SH-SY5Y (cell line): ENCODE measurements around the gene OPCML.

Source experiments
- GATA2 ChIP-seq: IDR thresholded peaks from 2 replicates; pipeline ENCODE4 v1.6.1; 2011; ENCODE audit warnings: mild to moderate bottlenecking, low read depth, low read length
- GATA3 ChIP-seq: IDR thresholded peaks from 2 replicates; pipeline ENCODE4 v1.6.1; 2011; ENCODE audit warnings: low read depth, mild to moderate bottlenecking, low read length, moderate library complexity

OPCML gene

DNA sequence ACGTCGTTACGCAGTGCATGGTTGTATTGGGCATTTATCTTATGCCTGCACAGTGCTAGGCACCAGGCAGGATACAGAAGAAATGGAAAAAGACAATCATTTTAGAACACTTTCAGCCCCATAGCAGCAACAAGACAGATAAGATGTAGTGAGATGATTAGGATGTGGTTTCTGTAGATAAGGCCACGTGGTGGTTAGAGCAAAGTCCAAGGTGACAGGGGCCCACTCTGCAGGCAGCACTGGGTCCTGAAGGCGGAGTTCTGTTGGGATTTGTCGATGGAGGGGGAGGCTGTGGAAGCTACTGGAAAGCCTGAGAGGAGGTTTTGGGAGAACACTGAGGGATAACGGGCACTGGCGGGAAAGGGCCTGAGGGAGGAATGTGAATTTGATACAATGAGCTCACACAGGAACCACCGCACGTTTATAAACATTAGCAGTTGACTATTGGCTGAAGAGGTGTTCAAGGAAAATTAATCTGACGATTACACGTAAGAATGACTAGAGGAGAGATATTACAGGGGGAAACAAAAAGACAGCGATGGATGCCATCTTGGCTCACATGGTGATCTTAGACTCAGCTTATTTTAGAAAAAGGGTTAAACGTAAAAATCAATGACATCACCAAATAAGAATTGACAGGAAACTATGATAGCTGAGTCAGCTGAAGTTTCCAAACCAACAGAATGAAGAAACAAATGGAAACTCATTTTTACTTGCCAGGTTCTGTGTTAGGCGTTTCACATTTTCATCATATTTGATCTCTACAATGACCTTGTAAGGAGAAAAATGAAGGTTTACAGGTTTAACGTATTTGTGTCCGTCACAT lies 551.0 kb downstream of the OPCML start:
- no peak for TF ChIP-seq GATA3
- no peak for TF ChIP-seq GATA2

DNA sequence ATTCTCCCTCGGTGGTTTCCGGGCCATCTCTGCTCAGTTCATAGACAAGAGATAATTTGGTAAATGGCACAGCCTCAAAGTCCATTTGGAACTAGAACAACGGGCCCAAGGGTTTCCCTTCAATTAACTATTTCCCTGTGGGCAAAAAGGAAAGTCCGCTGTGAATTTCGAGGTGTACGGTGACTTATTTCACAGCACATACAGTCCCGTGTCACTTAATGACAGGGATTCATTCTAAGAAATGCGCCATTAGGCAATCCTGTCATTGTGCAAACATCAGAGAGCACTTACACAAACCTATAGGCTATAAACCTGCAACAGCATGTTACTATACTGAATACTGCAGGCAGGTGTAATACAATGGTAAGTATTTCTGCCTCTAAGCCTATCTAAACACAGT lies 551.6 kb downstream of the OPCML start:
- TF ChIP-seq GATA2 (no peak), GATA3 (no peak)

DNA sequence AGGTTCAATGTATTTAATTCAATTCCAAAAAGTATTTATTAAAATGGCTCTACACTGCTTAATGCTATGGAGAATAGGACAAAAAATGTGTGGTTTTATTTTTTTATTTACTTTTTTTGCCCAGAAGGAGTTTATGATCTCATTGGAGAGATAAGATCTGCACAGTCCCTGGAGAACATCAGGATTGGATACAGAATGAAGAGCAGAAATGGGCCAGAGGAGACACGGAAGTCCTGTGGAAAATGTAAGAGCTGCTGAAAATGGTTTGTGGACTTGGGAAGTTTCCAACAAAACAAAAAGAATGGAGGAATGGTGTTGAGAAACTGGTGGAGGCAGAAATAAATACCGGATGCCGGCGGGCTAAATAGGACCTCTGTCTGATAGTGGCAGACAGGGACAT lies 554.6 kb downstream of the OPCML start:
- TF ChIP-seq GATA3 (peak; percentile 60; the same call in 1 of the 2 replicates), GATA2 (peak; percentile 60; the same call in 1 of the 2 replicates)

DNA sequence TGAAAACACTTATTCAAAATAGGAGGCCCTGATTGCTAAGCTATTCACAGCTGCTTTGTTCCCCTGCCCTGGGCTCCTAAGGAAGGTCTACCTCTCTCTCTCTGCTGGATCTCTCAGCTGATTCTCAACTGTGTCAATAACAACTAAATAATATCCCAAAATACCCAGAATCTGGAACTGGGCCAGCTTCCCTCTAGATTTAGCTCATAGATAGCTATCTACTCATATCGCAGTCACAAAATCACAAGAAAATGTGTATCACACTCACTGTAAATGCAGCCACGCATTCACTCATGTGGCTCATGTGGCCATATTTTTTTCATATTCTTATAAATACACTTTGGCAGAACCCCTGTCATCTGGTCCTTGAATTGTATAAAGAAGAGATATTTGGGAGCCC lies 555.1 kb downstream of the OPCML start:
- TF ChIP-seq GATA3 (peak; percentile 66; the same call in 1 of the 2 replicates), GATA2 (peak; percentile 53; the same call in 1 of the 2 replicates)

DNA sequence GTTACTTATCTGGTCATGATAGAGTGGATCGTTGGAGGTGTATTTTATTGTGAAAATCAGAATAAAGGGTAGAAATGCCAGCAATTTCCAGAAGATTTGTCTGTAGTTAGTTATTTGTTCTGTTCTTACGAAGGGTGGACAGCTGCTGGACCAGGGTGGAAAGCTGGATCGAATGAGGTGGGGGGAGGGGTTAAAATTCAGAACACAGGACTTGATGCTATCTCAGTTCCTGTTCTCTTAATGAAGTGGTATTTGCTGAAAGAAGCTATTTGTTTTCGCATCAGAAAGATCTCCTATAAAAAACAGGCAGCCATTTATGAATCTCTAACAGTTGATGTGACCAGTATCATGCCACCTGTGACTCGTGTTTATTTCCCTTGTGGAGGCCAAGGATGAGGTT lies 556.2 kb downstream of the OPCML start:
- TF ChIP-seq GATA3 (peak; percentile 72), GATA2 (peak; percentile 82)

DNA sequence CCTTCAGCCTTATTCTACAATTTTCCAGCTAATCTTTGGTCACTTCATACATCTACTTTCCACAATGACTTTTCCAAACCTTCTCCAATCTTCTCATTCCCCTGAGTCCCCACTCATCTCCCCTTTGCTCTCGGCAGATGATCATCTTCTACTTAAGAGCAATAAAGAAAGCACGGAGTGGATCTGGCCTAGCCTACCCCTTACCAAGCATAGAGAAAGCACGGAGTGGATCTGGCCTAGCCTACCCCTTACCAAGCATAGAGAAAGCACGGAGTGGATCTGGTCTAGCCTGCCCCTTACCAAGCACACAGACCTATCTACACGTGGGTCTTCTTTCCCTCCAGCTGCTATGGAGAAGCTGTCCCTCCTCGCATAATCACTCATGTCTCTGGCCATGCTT lies 558.6 kb downstream of the OPCML start:
- TF ChIP-seq GATA3 (no peak), GATA2 (no peak)

DNA sequence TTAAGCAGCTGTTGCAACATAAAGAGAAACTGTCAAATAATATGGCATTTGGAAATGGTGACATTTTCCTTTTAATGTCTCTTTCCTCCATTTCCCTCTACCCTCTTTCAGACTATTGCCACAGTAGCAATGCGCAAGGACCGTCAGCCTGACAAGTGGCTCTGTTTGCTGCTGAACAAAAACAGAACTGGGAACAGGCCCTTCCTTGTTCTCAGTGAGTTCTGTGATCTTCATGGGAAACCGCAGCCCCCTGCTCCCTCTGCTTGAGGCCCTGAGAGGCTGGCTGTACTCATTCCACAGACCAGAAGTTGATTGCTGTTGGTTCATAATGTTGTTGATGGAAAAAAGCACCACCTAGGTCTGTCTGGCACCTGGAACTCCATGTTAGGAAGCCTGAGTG lies 559.7 kb downstream of the OPCML start:
- TF ChIP-seq GATA3 (no peak), GATA2 (no peak)

DNA sequence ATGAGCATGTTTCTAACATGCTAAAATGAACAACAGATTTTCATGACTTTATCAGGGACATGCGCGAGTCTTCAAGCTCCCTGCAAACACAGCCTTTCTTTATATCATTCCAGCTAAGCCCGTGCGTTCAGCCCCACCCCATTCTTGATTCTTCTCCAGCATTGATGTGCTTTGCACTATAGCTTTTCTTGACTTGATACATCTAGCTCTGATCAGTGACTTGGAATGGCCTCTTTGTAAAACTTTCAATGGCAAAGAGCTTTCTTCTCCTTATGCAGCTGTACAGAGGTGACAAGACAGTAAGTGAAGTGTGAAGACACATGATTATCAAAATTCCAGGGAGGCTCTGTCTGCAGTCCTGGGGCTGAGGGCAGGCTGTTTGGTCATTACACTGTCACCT lies 561.0 kb downstream of the OPCML start:
- TF ChIP-seq GATA2 (no peak), GATA3 (no peak)

DNA sequence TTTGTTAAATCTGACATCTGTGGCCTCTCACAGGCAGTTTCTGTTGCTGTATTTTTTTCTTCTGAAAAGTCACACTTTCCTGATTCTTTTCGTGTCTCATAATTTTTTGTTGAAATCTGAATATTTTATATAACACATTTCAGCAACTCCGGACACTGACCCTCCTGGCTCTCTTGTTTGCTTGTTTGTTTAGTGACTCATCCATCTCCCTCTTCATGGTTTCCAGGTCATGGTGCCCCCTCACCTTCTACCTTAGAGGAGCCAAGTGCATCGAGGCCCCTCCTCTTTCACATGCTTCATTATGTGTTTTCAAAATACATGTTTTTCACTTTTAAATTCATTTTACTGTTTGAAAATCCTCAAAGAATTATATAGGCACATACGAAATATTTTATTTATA lies 562.4 kb downstream of the OPCML start:
- TF ChIP-seq GATA2 (no peak), GATA3 (no peak)

DNA sequence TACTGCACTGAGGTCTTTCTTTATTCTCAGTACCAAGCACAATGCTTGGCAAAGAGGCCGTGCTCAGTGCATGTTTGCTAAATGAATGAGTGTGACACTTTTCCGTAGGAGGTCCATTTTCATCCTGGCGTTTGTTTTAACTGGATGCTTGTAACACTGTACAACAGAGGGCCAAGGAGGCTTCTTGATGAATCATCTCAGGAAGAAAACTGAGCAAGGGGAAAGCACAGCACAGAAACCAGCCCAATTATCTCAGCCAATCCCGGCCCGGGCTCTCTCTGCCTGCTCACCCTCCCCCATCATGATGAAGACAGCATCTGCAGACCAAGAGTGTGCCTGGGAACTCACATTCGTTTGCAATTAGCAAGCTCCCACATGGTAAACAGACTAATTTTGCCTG lies 570.3 kb downstream of the OPCML start:
- TF ChIP-seq GATA3 (no peak), GATA2 (no peak)

DNA sequence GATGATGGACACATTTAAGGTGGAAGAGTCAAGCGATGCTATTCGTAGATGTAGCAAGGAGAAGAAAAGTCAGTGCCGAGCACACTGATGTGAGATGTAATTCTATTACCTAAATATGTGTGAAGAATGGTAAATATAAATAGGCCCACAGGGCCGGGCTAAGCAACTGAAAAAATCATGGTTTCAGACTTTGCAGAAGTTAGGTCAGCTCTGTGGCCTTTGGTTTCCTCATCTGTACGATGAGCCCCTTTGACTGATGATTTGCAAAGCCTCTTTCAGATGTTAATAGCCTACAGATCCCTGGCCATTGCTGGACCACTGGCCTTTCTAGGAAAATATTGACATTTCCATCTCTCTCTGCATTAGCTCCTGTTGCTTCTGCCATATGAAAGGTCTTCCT lies 570.8 kb downstream of the OPCML start:
- no peak for TF ChIP-seq GATA2
- no peak for TF ChIP-seq GATA3

DNA sequence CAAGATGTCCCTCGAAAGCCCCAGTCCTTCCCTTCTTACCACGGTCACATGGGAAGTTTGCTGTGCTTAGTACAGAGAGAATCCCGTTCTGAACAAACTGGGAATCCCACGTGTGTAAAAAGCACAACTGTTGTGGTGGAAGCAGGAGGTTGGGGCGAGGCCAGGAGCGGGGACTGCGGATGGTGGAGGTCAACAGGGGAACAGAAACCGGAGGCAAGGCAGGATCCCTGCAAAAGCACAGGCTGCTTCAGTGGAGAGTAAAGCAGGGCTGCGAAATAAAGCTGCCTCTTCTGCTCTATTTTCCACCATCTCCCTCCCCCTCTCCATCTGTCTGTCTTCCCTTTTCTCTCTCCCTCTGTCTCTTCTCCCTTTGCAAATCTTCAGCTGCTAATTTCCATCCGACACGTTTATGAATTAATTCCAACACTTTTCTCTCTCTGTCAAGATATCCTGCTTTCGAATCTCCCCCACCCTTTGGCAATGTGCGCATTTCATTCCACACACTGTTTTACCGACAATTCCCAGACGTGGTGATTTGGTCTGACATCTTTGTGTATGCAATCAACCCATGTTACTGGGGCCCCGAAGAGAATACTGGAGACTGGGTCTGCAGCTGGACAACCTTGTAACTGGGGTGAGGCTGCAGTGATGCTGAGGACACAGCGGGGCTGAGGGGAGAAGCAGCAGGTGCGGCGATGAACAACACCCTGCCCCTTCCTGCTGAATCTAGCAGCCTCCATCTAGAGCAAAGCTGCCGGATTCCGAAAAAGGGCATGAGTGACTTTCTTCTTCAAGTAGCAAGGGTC lies 571.8 kb downstream of the OPCML start:
- TF ChIP-seq GATA3 (no peak), GATA2 (no peak)

DNA sequence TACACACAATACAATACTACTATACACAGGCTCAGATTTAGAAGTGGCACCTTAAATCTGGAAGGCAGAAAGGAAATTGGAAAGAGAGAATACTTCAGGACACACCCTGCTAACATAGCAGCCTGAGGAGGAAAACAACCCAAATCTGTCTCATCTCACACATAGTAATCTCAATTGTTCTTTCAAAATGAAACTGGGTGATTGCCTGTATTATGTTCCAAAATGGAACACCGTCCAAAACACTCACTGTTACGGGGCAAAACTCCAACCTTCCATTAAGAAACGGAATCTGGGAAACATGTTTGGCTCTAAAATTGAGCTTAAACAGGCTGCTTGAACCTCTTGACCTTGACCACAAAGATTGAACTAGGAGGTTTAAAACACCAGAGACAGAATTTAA lies 572.6 kb downstream of the OPCML start:
- TF ChIP-seq GATA3 = no peak

DNA sequence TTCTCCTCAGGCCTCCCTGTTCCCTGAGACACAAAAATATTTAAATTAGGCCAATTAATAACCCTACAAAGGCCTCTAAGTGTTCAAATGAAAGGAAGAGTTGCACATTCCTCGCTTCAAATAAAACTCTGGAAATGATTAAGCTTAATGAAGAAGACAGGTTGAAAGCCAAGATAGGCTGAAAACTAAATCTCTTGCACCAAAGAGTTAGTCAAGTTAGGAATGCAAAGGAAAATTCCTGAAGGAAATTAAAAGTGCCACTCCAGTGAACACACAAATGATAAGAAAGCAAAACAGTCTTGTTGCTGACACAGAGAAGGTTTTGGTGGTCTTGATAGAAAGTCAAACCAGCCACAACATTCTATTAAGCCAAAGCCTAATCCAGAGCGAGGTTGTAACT lies 574.4 kb downstream of the OPCML start:
- TF ChIP-seq GATA3 (no peak), GATA2 (no peak)

DNA sequence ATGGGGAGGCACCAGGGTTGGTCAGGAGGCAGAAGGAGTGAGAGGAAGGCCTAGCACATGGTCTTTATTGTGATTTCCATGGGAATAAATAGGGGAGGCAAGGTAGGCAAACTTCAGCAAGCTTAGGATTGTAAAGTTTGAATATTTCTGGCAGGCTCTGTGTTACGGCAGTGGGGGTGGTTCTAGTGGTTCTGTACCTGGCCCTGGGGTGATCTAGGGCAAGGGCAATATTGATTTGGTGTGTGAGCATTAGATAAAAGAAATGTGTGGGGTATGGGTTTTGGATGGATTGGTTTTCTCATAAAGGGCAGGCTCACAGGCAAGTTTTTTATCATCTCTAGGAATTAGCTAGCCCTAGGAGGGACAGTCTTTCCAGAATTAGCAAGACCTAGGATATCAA lies 584.0 kb downstream of the OPCML start:
- TF ChIP-seq GATA2 (no peak), GATA3 (no peak)
